NCI-H1694 treated with DMSO at 0.1 percent for 48 hours (cell line): ENCODE results near the gene KRT71.

Experiments
- DNase-seq: peaks from one replicate; lab custom pipeline; 2025; lab: John Stamatoyannopoulos, UW

Gene KRT71

GRCh38 chr12:52575256-52575655 is 22.3 kb upstream of the KRT71 start:
- no peak for DNase-seq

DNA sequence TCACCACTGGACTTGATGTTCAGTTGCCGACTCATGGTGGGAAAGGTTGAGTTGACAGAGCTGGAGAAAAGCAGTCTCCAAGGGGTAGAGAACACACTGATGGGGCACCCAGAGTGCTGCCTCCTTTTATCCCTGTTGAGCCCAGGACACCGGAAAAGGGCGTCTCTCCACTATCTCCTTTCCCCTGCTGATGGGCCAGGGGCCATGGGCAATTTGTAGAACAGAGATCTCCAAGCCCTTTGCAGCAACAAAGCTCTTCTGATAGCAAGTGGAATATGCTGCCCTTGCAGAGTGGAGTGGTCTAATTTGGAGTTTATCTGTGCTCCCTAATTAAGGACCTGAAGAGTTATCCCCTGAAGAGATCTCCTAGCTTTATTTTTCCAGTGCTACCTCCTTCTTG is 20.8 kb upstream of the KRT71 start, which contains the start of gene KRT74:
KRT74 (minus strand) TSS at position 101 of the 400 bp plus-strand sequence; CDS start at position 35, 66 bp downstream.
- DNase-seq, result no peak

GRCh38 chr12:52573306-52573705 is 20.4 kb upstream of the KRT71 start:
- no peak for DNase-seq

GRCh38 chr12:52570511-52570910 is 17.6 kb upstream of the KRT71 start:
- DNase-seq, result no peak

DNA sequence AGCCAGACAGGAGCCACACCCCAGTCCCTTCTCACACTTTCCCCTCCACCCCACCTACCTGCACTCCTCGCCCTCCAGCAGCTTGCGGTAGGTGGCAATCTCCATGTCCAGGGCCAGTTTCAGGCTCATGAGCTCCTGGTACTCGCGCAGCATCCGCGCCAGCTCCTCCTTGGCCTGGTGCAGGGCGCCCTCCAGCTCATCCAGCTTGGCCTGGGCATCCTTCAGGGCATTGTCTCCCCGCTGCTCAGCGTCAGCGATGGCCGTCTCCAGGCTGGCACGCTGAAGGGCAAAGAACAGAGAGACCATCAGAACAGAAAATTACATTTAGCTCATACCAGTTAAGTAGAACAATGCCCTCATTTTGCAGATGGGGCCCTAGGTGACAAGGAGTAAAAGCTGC is 15.2 kb upstream of the KRT71 start:
- DNase-seq, result no peak

GRCh38 chr12:52566847-52567291 is 13.9 kb upstream of the KRT71 start:
- DNase-seq, result peak; percentile 26

GRCh38 chr12:52564582-52564981 is 11.6 kb upstream of the KRT71 start:
- DNase-seq, result no peak

- DNase-seq, result no peak
Measured at GRCh38 chr12:52561880-52562449, 9.0 kb upstream of the KRT71 start.

DNA sequence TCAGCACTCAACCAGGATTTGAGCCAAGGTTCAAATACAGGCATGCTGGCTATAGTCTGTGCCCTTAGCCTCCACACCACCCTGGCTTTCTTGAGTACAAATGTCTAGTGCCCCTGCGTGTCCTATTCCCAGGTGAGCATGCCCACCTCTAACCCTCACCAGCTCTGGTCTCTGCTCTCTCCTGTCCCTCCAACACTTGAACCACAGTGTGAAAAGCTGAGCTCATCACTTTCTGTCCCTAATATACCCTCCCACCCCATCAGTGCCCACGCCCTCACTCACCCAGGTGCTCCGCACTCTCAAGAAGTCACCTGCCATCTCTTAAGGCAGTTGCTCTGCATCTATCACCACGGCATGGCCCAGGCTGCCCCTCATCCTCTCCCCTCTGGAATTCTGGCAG is 7.0 kb upstream of the KRT71 start:
- DNase-seq, result no peak

- DNase-seq, result no peak
Measured at GRCh38 chr12:52558781-52559445, 6.0 kb upstream of the KRT71 start.

GRCh38 chr12:52557476-52557875 is 4.5 kb upstream of the KRT71 start:
- DNase-seq, result no peak

- no peak for DNase-seq
Measured at GRCh38 chr12:52555577-52555976, 2.6 kb upstream of the KRT71 start.

DNA sequence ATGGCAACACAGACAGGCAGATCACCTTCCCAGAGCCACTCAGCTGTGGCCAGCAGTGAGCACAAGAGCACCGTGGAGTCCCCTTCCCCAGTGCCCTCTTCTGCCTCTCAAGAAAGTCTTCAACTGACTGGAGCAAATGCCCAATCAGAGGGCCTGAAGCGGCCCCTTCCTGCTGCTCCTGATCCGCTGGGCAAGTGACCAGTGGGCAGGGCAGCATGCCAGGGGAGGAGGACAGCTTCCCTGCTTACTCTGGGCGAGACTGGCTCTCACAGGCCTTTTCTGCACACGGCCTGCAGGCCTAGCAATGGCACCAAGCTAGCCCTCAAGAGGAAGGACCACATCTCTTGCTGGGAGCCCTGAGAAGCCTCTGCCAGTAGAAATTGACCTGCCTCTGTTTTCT is 890 bp downstream of the KRT71 start:
- DNase-seq, result no peak

DNA sequence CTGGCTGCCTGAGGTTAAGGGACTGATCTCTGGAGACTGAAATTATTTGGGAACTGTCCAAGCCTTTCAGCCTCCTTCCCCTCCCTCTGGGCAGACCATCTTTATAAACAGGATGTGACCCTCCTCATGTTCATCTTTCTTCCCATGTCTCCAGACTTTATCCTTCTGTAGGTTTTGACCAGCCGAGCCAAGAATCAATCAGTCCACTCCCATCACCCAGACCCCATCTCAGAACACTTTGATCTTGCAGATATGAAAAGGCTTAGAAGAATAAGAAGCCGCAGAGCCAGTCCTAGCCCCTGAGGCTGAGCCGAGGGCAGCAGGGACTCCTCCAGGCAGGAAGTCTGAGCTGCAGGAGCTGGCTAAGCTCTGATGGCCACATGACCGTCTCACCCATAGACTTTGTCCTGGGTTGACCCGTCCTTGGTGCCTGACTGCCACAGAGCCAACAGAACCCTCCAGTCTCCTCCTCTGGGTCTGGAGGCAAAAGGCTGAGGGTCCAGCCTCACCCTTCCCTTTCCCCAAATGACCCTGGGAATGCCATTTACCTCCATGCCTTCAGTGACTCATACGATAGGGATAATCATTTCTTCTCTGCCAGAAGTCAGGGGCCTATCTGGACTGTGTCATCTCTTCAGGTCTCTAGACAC is 1.6 kb downstream of the KRT71 start:
- DNase-seq, result no peak

- DNase-seq, result no peak
Measured at GRCh38 chr12:52546126-52546525, 6.8 kb downstream of the KRT71 start.

DNA sequence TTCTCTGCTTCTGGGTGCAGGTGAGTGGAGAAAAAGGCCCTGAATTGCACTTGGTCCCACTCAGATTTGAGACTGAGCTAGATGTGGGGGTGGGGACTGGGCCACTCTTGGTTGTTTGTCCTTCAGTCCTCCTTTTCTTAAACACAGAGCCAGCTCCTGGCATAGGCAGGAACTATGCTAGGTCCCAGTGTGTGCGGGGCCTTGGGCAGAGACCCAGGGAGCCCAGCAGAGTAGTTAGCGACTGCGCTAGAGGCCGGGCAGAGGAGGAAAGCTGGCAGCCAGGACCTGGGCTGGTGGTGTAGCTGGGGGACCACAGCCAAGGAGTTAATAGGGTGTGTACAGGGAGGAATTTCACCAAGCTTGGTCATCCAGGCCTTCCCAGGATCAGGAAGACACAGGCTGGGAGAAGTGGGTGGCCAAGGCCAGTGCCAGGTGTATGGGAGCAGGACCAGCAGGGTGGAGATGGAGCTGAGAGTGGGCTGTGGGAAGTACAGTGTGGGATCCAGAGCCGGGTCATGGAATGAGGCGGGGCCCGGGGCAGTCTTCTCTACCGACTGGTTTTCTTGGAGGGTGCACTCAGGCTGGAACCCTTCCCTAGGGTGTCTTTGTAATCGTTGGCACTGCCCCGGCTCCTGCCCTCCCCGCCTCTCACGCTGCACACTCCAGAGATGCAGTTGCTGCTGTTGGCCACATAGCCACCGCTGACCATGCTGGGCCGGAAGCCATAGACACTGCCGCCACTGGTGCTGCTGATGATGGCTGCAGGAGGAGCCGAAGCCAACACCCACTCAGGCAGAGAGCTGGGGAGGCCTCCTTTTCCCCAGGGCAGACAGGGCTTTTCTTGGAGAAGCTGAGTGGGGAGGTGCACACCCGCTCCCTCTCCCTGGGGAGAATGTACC is 8.7 kb downstream of the KRT71 start:
- DNase-seq, result no peak

DNA sequence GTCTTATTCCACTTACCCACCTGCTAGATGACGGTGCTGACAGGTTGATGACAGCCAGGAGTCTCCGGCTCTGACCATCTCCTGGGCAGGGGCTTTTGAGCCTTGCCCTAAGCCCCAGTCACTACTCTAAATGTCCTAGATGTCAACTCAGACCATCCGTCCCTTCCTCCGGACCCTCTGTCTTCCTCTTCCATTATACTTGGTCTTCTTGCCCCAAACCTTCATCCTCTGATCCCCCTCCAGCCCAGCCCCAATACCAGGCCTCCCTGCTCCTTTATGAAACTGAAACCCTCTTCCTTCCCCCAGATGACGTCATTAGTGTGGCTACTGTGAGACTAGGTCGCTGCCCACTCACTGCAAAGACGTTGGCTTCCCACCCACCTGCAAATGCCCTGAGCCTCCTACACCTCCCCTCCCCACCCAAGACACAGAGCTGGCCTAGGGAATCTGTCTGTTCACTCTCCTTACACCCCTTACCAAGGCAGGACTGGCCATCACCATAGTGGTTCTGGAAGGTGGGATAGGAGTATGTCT is 10.1 kb downstream of the KRT71 start:
- no peak for DNase-seq

- no peak for DNase-seq
Measured at GRCh38 chr12:52542157-52542556, 10.8 kb downstream of the KRT71 start.

- DNase-seq, result no peak
Measured at GRCh38 chr12:52541709-52542108, 11.2 kb downstream of the KRT71 start.

- no peak for DNase-seq
Measured at GRCh38 chr12:52540531-52540930, 12.4 kb downstream of the KRT71 start.

- DNase-seq, result no peak
Measured at GRCh38 chr12:52539821-52540173, 13.1 kb downstream of the KRT71 start.
